OCI-LY1 (cell line): ENCODE measurements around the gene IGF2R.

Source experiments
- H2AFZ ChIP-seq: fragments of 200-600 bp; sonication (generic), shearing (Covaris generic); 2 replicates; pipeline ENCODE4 v1.6.0; 2014; ENCODE audit warnings: antibody characterized with exemption, mild to moderate bottlenecking, low read length
- H3F3A ChIP-seq: fragments of 200-600 bp; sonication (generic), shearing (Covaris generic); 2 replicates; pipeline ENCODE4 v1.6.0; 2014; ENCODE audit warnings: mild to moderate bottlenecking, antibody characterized with exemption, low read length, moderate library complexity; ENCODE audit not compliant: insufficient read depth
- H3K27ac ChIP-seq: fragments of 200-600 bp; sonication (generic); 2 replicates; pipeline ENCODE4 v1.5.1; 2014; ENCODE audit warnings: low read length, mixed run types, mild to moderate bottlenecking, low read depth; ENCODE audit not compliant: poor library complexity, severe bottlenecking
- H3K27me3 ChIP-seq: fragments of 200-600 bp; sonication (generic); 2 replicates; pipeline ENCODE4 v1.6.0; 2014; ENCODE audit warnings: antibody characterized with exemption, mild to moderate bottlenecking, low read length, moderate library complexity; ENCODE audit not compliant: insufficient read depth
- H3K36me3 ChIP-seq: fragments of 200-600 bp; sonication (generic); 2 replicates; pipeline ENCODE4 v1.6.1; 2014; ENCODE audit warnings: mild to moderate bottlenecking, antibody characterized with exemption, low read length, moderate library complexity, mixed read lengths; ENCODE audit not compliant: insufficient read depth
- H3K4me1 ChIP-seq: fragments of 200-600 bp; sonication (generic); 2 replicates; pipeline ENCODE4 v1.5.1; 2014; ENCODE audit warnings: mild to moderate bottlenecking, low read length, moderate library complexity; ENCODE audit not compliant: insufficient read depth, severe bottlenecking
- H3K4me2 ChIP-seq: fragments of 200-600 bp; sonication (generic), shearing (Covaris generic); 2 replicates; pipeline ENCODE4 v1.6.1; 2014; ENCODE audit warnings: low read length
- H3K4me3 ChIP-seq: fragments of 200-600 bp; sonication (generic); 2 replicates; pipeline ENCODE4 v1.5.1; 2014; ENCODE audit warnings: low read length, low read depth, mild to moderate bottlenecking, mixed read lengths; ENCODE audit not compliant: poor library complexity, severe bottlenecking
- H3K79me2 ChIP-seq: fragments of 200-600 bp; shearing (Covaris generic); 2 replicates; pipeline ENCODE4 v1.6.1; 2016; ENCODE audit warnings: mixed run types, low read length, mixed read lengths; ENCODE audit not compliant: insufficient read depth
- H3K9ac ChIP-seq: fragments of 200-600 bp; sonication (generic), shearing (Covaris generic); 2 replicates; pipeline ENCODE4 v1.6.1; 2014; ENCODE audit warnings: mild to moderate bottlenecking, low read length, mixed read lengths
- H3K9me2 ChIP-seq: fragments of 200-600 bp; sonication (generic), shearing (Covaris generic); 2 replicates; pipeline ENCODE4 v1.6.1; 2014; ENCODE audit warnings: low read depth, mild to moderate bottlenecking, low read length, mixed read lengths
- H3K9me3 ChIP-seq: fragments of 200-600 bp; shearing (Covaris generic); 2 replicates; pipeline ENCODE4 v1.6.1; 2014; ENCODE audit warnings: low read length, mixed read lengths
- H4K20me1 ChIP-seq: fragments of 200-600 bp; sonication (generic), shearing (Covaris generic); 2 replicates; pipeline ENCODE4 v1.6.0; 2016; ENCODE audit warnings: mild to moderate bottlenecking, low read length; ENCODE audit not compliant: insufficient read depth
- EZH2 ChIP-seq: fragments of 200-600 bp; sonication (generic), shearing (Covaris generic); IDR thresholded peaks from 2 replicates; pipeline ENCODE4 v1.8.0; 2017; ENCODE audit warnings: borderline replicate concordance, mixed run types, mild to moderate bottlenecking, antibody characterized with exemption, low read length, moderate library complexity, mixed read lengths
- TF ChIP-seq, protein P1 (sequence below): fragments of 200-600 bp; sonication (generic), shearing (Covaris generic); IDR thresholded peaks from 2 replicates; pipeline ENCODE4 v1.5.1; 2017; ENCODE audit warnings: mild to moderate bottlenecking, antibody characterized with exemption, low read length, moderate library complexity, mixed read lengths

Gene IGF2R

DNA sequence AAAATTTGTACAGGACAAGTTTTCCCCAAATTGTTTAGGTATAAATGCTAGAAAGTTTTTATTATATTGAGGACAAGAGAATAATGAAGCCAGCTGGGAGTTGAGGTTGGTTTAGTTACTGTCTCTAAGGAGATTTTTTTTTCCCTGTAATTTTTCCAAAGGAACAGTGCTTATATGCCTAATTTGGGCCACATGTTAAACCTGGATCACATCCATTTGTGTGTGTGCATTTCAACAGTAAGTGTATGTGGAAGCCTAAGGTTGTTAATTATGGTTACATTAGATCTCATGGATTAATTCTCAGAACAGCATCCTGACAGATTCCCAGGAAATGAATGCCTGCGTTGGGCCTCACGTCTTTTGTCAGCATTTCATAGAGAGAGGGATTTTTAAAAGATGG is 4.5 kb downstream of the IGF2R start:
- no peak overlapping the region for H2AFZ ChIP-seq
- no peaks in the 10 kb centered on the region for H3K27me3 ChIP-seq
- H3K4me1 ChIP-seq: peaks cover 12% of the 10 kb centered on the region
- no peaks in the 10 kb centered on the region for H3K9me3 ChIP-seq
- H3K9me2 ChIP-seq: no peaks in the 10 kb centered on the region
- H3K4me2 ChIP-seq: no peak overlapping the region
- TF ChIP-seq EZH2: no peak
- TF ChIP-seq, protein P1, sequence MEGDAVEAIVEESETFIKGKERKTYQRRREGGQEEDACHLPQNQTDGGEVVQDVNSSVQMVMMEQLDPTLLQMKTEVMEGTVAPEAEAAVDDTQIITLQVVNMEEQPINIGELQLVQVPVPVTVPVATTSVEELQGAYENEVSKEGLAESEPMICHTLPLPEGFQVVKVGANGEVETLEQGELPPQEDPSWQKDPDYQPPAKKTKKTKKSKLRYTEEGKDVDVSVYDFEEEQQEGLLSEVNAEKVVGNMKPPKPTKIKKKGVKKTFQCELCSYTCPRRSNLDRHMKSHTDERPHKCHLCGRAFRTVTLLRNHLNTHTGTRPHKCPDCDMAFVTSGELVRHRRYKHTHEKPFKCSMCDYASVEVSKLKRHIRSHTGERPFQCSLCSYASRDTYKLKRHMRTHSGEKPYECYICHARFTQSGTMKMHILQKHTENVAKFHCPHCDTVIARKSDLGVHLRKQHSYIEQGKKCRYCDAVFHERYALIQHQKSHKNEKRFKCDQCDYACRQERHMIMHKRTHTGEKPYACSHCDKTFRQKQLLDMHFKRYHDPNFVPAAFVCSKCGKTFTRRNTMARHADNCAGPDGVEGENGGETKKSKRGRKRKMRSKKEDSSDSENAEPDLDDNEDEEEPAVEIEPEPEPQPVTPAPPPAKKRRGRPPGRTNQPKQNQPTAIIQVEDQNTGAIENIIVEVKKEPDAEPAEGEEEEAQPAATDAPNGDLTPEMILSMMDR: no peak
- no peak overlapping the region for H3K27ac ChIP-seq
- no peak overlapping the region for H3K9ac ChIP-seq
- H4K20me1 ChIP-seq: no peaks in the 10 kb centered on the region
- no peaks in the 10 kb centered on the region for H3K36me3 ChIP-seq
- H3K4me3 ChIP-seq: no peak overlapping the region
- H3F3A ChIP-seq: no peaks in the 10 kb centered on the region
- H3K79me2 ChIP-seq: no peaks in the 10 kb centered on the region

DNA sequence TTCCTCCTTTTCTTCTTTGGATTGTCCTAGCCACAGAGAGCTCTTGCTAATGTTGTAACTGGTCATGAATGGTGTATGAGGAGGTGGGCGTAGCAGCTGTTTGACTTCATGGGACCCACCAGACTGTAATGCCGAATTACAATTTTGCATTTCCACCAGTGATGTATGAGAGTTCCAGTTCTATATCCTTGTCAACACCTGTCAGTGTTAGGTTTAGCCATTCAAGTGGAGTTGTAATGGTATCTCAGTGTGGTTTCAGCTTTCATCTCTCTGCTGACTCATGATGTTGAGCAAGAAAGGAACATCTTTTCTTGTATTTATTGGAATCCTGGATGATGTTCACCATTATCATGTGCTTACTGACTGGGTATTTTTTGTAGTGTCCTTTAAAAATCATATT is 5.1 kb downstream of the IGF2R start:
- Histone ChIP-seq H3K9me3 (no peaks in the 10 kb centered on the region), H2AFZ (no peak overlapping the region), H3K9me2 (no peaks in the 10 kb centered on the region), H3K4me2 (no peak overlapping the region), H3K27ac (no peak overlapping the region), H4K20me1 (no peaks in the 10 kb centered on the region), H3K4me3 (no peak overlapping the region), H3K36me3 (no peaks in the 10 kb centered on the region), H3K4me1 (peaks cover 13% of the 10 kb centered on the region), H3K79me2 (no peaks in the 10 kb centered on the region), H3F3A (no peaks in the 10 kb centered on the region), H3K27me3 (no peaks in the 10 kb centered on the region), H3K9ac (no peak overlapping the region)
- TF ChIP-seq, protein P1: no peak
- TF ChIP-seq EZH2: no peak

GRCh38 chr6:159974932-159975331 is 6.0 kb downstream of the IGF2R start:
- Histone ChIP-seq H3K79me2 (no peaks in the 10 kb centered on the region), H3K36me3 (no peaks in the 10 kb centered on the region), H2AFZ (no peak overlapping the region), H3K4me2 (no peak overlapping the region), H3F3A (no peaks in the 10 kb centered on the region), H4K20me1 (no peaks in the 10 kb centered on the region), H3K4me3 (no peak overlapping the region), H3K9me2 (no peaks in the 10 kb centered on the region), H3K27ac (no peak overlapping the region), H3K4me1 (peaks cover 13% of the 10 kb centered on the region), H3K27me3 (no peaks in the 10 kb centered on the region), H3K9ac (no peak overlapping the region), H3K9me3 (no peaks in the 10 kb centered on the region)
- no peak for TF ChIP-seq EZH2
- TF ChIP-seq, protein P1: no peak
